Sciatic nerve (tissue), 2 donors: Measurements from ENCODE around the gene UCK2. TPM values are rescaled to one million over a fixed set of nuclear protein-coding genes. Genes with fewer than 3 reads are reported as not detected.

Source experiments
- ATAC-seq: fragments of 200-7000 bp; cut with Tn5 transposase; one replicate; pipeline ENCODE4 v1.9.1; 2020; ENCODE audit warnings: mild to moderate bottlenecking, moderate library complexity
- DNase-seq: peaks from one replicate; pipeline ENCODE4 v3.0.0-alpha.2; 2020; ENCODE audit warnings: low spot score
- intact Hi-C: fragments of 100-400 bp; cut with DNase I; formaldehyde crosslinking; loops from one replicate; pipeline ENCODE4 v1.14.2; 2022
- total RNA-seq: library from RNA; stranded (reverse); fragmentation: NEBNext Ultra II Directional; extraction: Animal tissue kit (Norgen Biotek cat#: 25700); gene quantifications from one replicate; pipeline ENCODE4 v1.2.1, GENCODE V29; 2021
- donor health status: DM: no; HTN: no; CAD: no.
- donor health status: DM: no; HTN: no; CAD: no.

The UCK2 gene
- total RNA-seq, 1 donor from 2014 or later = 28.1 TPM

GRCh38 chr1:165871311-165872067 is 44.1 kb downstream of the UCK2 start:
- intact Hi-C loops = no loop called here
- DNase-seq (no peak), ATAC-seq (peak; percentile 62)

DNA sequence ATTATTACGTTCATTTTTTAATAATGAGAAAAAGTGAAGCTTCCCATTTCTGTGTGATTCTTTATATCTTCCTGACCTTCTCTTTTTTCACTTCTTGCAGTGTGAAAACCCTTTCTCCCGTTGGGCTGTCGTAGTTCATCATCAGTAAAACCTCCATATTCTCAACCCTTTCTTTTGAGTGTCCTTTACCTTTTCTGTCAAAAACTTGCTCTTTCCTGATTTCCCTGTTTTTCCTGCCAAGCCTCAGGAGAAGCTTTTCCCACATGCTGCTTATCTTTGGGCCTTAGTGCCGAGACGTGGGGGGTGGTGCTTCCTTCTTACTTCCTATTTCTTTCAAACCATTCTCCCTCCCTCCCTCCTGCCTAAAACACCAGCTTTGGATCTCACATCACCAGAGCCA is 46.1 kb downstream of the UCK2 start:
- ATAC-seq (no peak), DNase-seq (no peak)
- intact Hi-C loops = no loop called here

GRCh38 chr1:165874643-165875042 is 47.2 kb downstream of the UCK2 start:
- intact Hi-C loops = no loop called here
- DNase-seq (no peak), ATAC-seq (no peak)

DNA sequence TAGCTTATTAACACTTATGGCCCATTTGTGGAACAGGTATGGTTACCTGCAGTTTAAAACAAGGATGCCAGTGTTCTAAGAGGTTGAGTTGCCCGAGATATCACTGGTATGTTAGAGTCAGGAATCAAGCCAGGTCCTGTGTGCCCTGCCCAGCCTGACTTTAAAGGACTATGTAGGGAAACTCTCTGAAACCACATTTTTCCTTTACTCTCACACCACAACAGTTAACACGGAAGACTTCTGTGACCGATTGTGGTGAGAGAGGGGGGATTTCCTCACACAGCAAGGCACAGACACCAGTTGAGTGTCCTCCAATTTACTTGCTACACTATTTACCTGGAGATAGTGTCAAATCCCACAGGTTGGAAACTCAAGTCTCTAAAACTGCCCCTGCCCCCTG is 47.8 kb downstream of the UCK2 start:
- DNase-seq = no peak
- no peak for ATAC-seq
- intact Hi-C loops = no loop called here

GRCh38 chr1:165875604-165876003 is 48.2 kb downstream of the UCK2 start:
- DNase-seq (no peak), ATAC-seq (no peak)
- intact Hi-C loops = no loop called here

- intact Hi-C loops = no loop called here
- ATAC-seq (no peak), DNase-seq (no peak)
Observed at GRCh38 chr1:165876121-165876520, 48.7 kb downstream of the UCK2 start.

GRCh38 chr1:165877411-165877810 is 50.0 kb downstream of the UCK2 start:
- DNase-seq (no peak), ATAC-seq (no peak)
- intact Hi-C loops = no loop called here

- no peak for DNase-seq
- ATAC-seq = no peak
- intact Hi-C loops = no loop called here
Observed at GRCh38 chr1:165877940-165878556, 50.6 kb downstream of the UCK2 start.

- DNase-seq = no peak
- ATAC-seq = peak; percentile 53
- intact Hi-C loops = no loop called here
Observed at GRCh38 chr1:165879946-165880345, 52.5 kb downstream of the UCK2 start.

GRCh38 chr1:165880993-165881392 is 53.6 kb downstream of the UCK2 start:
- intact Hi-C loops = no loop called here
- no peak for DNase-seq
- no peak for ATAC-seq

GRCh38 chr1:165882168-165882837 is 54.9 kb downstream of the UCK2 start:
- DNase-seq (no peak), ATAC-seq (no peak)
- intact Hi-C loops = no loop called here

GRCh38 chr1:165883056-165883455 is 55.6 kb downstream of the UCK2 start:
- ATAC-seq = no peak

DNA sequence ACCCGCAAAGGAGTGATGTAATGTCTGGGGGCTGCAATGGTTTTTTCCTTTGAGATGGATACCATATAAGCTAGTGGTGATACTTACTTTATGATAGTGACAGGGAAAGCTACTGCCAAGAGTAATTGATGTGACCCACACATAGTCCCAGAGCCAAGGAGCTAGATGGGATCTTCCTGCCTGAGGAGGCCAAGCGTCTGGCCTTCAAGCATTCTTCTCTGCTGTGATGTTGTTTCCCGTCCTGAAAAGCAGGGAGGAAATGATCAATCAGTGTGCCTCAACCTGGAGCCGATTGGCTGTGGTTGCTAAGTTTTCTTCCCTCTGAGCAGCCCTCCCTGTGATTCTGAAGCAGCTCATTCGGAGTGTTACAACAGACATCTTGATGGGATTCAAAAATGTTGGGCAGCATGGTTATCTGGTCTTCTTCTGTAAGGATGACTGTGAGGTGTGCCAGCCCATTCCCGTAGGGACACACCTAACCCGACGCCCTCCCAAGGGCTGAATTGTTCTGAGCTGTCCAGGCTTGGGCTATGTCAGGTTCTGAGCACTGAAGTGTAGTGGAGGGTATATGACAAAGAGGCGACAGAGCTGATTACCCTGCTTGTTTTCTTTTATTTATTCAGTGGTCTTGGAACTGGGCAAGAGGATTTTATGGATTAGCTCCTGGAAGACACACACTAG is 56.7 kb downstream of the UCK2 start:
- ATAC-seq (peak; percentile 26), DNase-seq (no peak)
- intact Hi-C loops = no loop called here

More at GRCh38 chr1:165883056-165883455, 55.6 kb downstream of the UCK2 start:
- intact Hi-C loops = no loop called here
- DNase-seq = no peak

DNA sequence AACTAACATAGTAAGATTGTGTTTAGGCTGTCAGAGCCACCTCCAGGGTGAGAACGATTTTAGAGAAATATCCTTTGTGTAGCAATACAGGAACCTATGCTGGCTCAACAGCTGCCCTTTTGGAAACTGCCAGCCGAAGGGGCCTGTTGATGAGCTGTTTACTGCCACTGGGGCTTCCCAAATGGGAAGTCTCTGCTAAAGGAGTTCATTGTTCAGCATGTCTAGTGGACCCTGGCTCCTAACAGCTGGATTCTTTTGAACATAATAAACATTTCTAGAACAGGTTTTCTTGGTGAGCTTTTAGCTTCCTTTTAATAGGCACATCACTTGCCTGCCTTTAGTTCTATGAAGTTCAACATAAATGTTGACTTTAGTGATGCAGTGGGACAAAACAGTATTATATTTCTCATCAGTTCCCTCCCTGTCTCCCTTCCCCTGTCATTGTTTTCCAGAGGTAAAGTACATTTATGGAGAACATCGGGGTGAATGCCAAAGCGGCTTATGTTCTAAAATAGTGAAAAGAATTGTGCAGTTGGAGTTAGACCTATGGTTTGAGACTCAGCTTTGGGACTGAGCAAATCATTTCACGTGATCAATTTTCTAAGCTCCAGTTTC is 57.4 kb downstream of the UCK2 start:
- intact Hi-C loops = no loop called here
- no peak for DNase-seq
- peak; percentile 74 for ATAC-seq

DNA sequence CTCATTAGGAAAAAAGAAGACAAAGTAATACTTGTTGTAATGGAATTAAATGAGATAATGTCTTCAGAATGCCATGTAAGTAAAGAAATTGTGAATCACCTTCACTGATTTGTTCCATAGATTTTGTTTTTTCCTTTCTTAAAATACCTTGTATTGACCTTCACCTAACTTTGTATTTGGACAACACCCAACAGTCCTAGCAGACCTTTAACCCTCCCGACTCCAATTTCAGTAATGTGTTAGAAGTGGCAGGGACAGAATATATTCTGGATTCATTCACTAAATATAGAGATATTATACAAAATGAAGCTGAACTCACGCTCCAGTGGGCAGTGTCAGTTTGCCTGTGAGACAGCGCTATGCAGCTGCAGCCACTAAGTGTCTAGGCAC is 57.9 kb downstream of the UCK2 start:
- DNase-seq = no peak
- no peak for ATAC-seq
- intact Hi-C loops = no loop called here

DNA sequence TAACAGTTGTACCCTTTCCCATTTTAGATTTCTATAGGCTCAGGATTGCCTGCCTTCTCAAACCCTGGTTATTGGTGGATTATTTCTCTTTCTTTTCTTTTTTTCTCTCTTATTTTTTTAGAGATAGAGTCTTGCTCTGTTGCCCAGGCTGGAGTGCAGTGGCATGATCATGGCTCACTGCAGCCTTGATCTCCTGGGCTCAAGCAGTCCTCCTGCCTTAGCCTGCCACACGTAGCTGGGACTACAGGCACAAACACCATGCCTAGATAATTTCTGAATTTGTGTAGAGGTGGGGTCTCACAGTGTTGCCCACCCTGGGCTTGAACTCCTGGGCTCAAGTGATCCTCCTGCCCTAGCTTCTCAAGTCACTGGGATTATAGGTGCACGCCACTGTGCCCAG is 58.8 kb downstream of the UCK2 start:
- ATAC-seq = no peak
- intact Hi-C loops = no loop called here
- no peak for DNase-seq

- no peak for DNase-seq
- intact Hi-C loops = no loop called here
- no peak for ATAC-seq
Observed at GRCh38 chr1:165886983-165887382, 59.6 kb downstream of the UCK2 start.

- no peak for DNase-seq
- intact Hi-C loops = no loop called here
- no peak for ATAC-seq
Observed at GRCh38 chr1:165887877-165888551, 60.6 kb downstream of the UCK2 start.

DNA sequence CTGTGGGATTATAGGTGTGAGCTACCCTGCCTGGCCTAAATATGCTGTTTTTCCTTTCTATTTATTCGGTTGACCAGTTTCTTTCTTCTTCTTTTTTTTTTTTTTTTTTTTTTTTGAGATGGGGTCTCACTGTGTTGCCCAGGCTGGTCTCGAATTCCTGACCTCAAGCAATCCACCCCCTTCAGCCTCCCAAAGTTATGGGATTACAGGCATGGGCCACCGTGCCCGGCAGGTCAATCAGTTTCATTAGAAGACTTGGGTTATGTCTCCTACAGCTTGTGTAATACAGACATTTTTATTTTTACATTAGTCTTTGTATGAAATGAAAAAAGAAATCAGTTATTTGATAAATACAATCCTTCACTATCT is 61.1 kb downstream of the UCK2 start:
- ATAC-seq (no peak), DNase-seq (no peak)
- intact Hi-C loops = no loop called here
